B cell (primary cell): ENCODE data around the gene HSPA14. TPM values are rescaled to one million over a fixed set of nuclear protein-coding genes. Genes with fewer than 3 reads are reported as not detected.
A peak's percentile ranks its signal among the peaks of the same experiment; 100 is the strongest.

ENCODE experiments used
- ATAC-seq: fragments of 200-7000 bp; cut with Tn5 transposase; one replicate; pipeline ENCODE4 v1.10.0; 2021; ENCODE audit warnings: low read depth, mild to moderate bottlenecking, moderate number of reproducible peaks, moderate library complexity
- CTCF ChIA-PET: fragments of 350-600 bp; sonication (Branson Sonifier 250); formaldehyde crosslinking; loops from one replicate; lab custom pipeline; 2021; ENCODE audit warnings: antibody characterized with exemption, inconsistent platforms; lab: Charles Lee
- POLR2A ChIA-PET: fragments of 350-600 bp; sonication (Branson Sonifier 250); formaldehyde crosslinking; loops from one replicate; lab custom pipeline; 2021; ENCODE audit warnings: antibody characterized with exemption; lab: Charles Lee
- DNase-seq: peaks from one replicate; pipeline ENCODE4 v3.0.0; 2013
- H2AFZ ChIP-seq: 2 replicates; pipeline ENCODE4 v1.6.1; 2012; ENCODE audit warnings: mild to moderate bottlenecking, low read depth, low read length; ENCODE audit not compliant: insufficient read depth, poor library complexity, severe bottlenecking
- H3K27ac ChIP-seq, 2 donors: 1 replicate in 1 of 2; 2 replicates in 1 of 2; pipeline ENCODE4 v1.5.1; 2012 to 2013; ENCODE audit warnings: low read length in 2 of 2, mild to moderate bottlenecking in 2 of 2, moderate library complexity in 1 of 2
- H3K27me3 ChIP-seq, 4 experiments: fragments of 200-600 bp in 1 of 4; sonication (generic) in 1 of 4; replicated peaks in 1 of 4; 1 replicate in 2 of 4; 2 replicates in 2 of 4; pipeline versions ENCODE4 v1.6.1 to v1.7.0; 2013 to 2016; ENCODE audit warnings: low read length in 3 of 4, mild to moderate bottlenecking in 2 of 4, mixed read lengths in 1 of 4, moderate library complexity in 1 of 4; ENCODE audit not compliant: insufficient read depth in 4 of 4, control insufficient read depth in 3 of 4; ENCODE audit errors: control extremely low read depth in 1 of 4
- H3K36me3 ChIP-seq, 2 experiments: replicated peaks in 1 of 2; 1 replicate in 1 of 2; 2 replicates in 1 of 2; pipeline versions ENCODE4 v1.6.1 to v1.7.1; 2013; ENCODE audit warnings: low read length in 1 of 2; ENCODE audit not compliant: insufficient read depth in 2 of 2, control insufficient read depth in 1 of 2; ENCODE audit errors: control extremely low read depth in 1 of 2, extremely low read depth in 1 of 2
- H3K4me1 ChIP-seq, 2 donors: fragments of 200-600 bp in 1 of 2; sonication (generic) in 1 of 2; 1 replicate in 1 of 2; 2 replicates in 1 of 2; pipeline versions ENCODE4 v1.5.1 to v1.6.1; 2013 to 2017; ENCODE audit warnings: low read length in 2 of 2; ENCODE audit not compliant: control insufficient read depth in 2 of 2, insufficient read depth in 2 of 2
- H3K4me2 ChIP-seq: replicated peaks from 2 replicates; pipeline ENCODE3; 2012; ENCODE audit warnings: mild to moderate bottlenecking, low read depth, low read length; ENCODE audit not compliant: poor library complexity, severe bottlenecking
- H3K4me3 ChIP-seq, 5 experiments: fragments of 200-600 bp in 1 of 5; sonication (generic) in 1 of 5; 1 replicate in 3 of 5; 2 replicates in 2 of 5; pipeline versions ENCODE4 v1.5.1 to v1.7.0; 2011 to 2016; ENCODE audit warnings: low read length in 4 of 5, mild to moderate bottlenecking in 4 of 5, low read depth in 2 of 5, control low read depth in 1 of 5, moderate library complexity in 1 of 5; ENCODE audit not compliant: insufficient read depth in 1 of 5; ENCODE audit errors: control extremely low read depth in 1 of 5, extremely low read depth in 1 of 5
- H3K79me2 ChIP-seq: fragments of 200-600 bp; sonication (generic); one replicate; pipeline ENCODE4 v1.6.0; 2016; ENCODE audit warnings: low read length; ENCODE audit not compliant: control insufficient read depth, insufficient read depth
- H3K9ac ChIP-seq: fragments of 200-600 bp; sonication (generic); 2 replicates; pipeline ENCODE4 v1.6.1; 2017; ENCODE audit warnings: mild to moderate bottlenecking, low read length, moderate library complexity
- H3K9me3 ChIP-seq, 3 donors: one replicate each; pipeline versions ENCODE4 v1.6.1 to v1.7.1; 2013; ENCODE audit warnings: low read length in 2 of 3; ENCODE audit not compliant: control insufficient read depth in 2 of 3, insufficient read depth in 1 of 3; ENCODE audit errors: control extremely low read depth in 1 of 3
- H4K20me1 ChIP-seq: 2 replicates; pipeline ENCODE4 v1.6.0; 2012; ENCODE audit warnings: mild to moderate bottlenecking, low read length; ENCODE audit not compliant: insufficient read depth, control insufficient read depth, poor library complexity, severe bottlenecking
- H3K27ac Mint-ChIP-seq: one replicate; pipeline ENCODE4 v1.8.0; 2021; ENCODE audit warnings: mixed read lengths
- H3K27me3 Mint-ChIP-seq: one replicate; pipeline ENCODE4 v1.8.0; 2021; ENCODE audit warnings: mixed read lengths
- H3K4me1 Mint-ChIP-seq: one replicate; pipeline ENCODE4 v1.8.0; 2021; ENCODE audit warnings: mixed read lengths
- H3K4me3 Mint-ChIP-seq: one replicate; pipeline ENCODE4 v1.8.0; 2021; ENCODE audit warnings: mixed read lengths
- H3K9me3 Mint-ChIP-seq: one replicate; pipeline ENCODE4 v1.8.0; 2022; ENCODE audit warnings: mixed read lengths; ENCODE audit not compliant: insufficient read depth
- EZH2 ChIP-seq: IDR thresholded peaks from 2 replicates; pipeline ENCODE4 v1.6.1; 2012; ENCODE audit warnings: borderline replicate concordance, low read depth, mild to moderate bottlenecking, moderate library complexity, low read length; ENCODE audit not compliant: insufficient read depth, poor library complexity, severe bottlenecking
- WGBS: methylation state at CpG from one replicate; pipeline ENCODE4 v1.1.5; 2013; ENCODE audit warnings: missing lambda C conversion rate; ENCODE audit not compliant: insufficient coverage; 5-methylcytosine and 5-hydroxymethylcytosine counted together
- intact Hi-C: fragments of 100-400 bp; cut with micrococcal nuclease; formaldehyde crosslinking; loops from one replicate; pipeline ENCODE4 v1.10.0; 2022
- polyA plus RNA-seq: library from polyadenylated mRNA; depleted of rRNA; stranded (reverse); fragments of >200 nt; gene quantifications from 2 replicates; pipeline ENCODE4 v1.2.3, GENCODE V29; 2012
- total RNA-seq, 2 donors: library from RNA; stranded (reverse); fragments of 120-200 nt in 1 of 2; gene quantifications; 1 replicate in 1 of 2; 2 replicates in 1 of 2; pipeline versions ENCODE4 v1.2.3 to v1.2.4, GENCODE V29; 2013 to 2022
- TF ChIP-seq, protein P1 (sequence below): fragments of 200-600 bp; IDR thresholded peaks from one replicate; pipeline ENCODE4 v1.8.0; 2022; ENCODE audit warnings: antibody characterized with exemption, mild to moderate bottlenecking

Gene HSPA14
- total and polyA plus RNA-seq, 2 donors (not counting 1 experiment from before 2014, with no cell fraction given) = 10.8 to 12.8 TPM

DNA sequence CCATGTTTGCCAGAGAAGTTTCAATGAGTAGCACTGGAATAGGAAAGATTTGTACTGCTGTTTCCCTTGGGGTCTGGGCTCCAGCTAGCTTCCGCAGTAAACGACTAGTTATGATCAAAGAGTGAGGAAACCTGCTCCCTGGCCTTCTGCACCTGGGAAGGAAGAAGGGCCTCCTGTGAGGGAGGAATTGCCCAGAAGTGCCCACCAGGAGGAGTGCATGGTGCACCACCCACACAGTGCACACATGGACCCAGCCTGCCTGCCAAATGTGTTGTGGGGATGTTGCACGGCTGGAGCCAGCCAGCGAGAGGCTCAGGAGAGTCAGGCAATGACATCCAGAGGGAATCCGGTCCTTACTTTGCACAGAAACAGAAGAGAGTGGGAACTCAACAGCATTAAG is 36.4 kb upstream of the HSPA14 start:
- Histone ChIP-seq H3K4me2 (no peak overlapping the region), H4K20me1 (no peaks in the 10 kb centered on the region), H3K79me2 (no peaks in the 10 kb centered on the region), H2AFZ (no peak overlapping the region), H3K4me1 (peaks cover 25 to 26% of the 10 kb centered on the region in 2 donors), H3K27ac (no peak overlapping the region), H3K9ac (no peak overlapping the region), H3K36me3 (no peaks in the 10 kb centered on the region), H3K27me3 (no peaks in the 10 kb centered on the region), H3K4me3 (no peak overlapping the region), H3K9me3 (no peaks in the 10 kb centered on the region)
- H3K4me1 Mint-ChIP-seq = peaks cover 35% of the 10 kb centered on the region
- H3K9me3 Mint-ChIP-seq = no peaks in the 10 kb centered on the region
- 88% methylated on average over 5 of the region's 5 CpGs for WGBS
- ChIA-PET POLR2A (no interaction called here), CTCF (interaction anchor here (0.6 to 2.0 kb wide), 3 partner anchors 11 to 40 kb away, joined by 3 to 6 read pairs (median 3); no protein-coding TSS in a partner anchor)
- no peak for TF ChIP-seq EZH2
- TF ChIP-seq, protein P1, sequence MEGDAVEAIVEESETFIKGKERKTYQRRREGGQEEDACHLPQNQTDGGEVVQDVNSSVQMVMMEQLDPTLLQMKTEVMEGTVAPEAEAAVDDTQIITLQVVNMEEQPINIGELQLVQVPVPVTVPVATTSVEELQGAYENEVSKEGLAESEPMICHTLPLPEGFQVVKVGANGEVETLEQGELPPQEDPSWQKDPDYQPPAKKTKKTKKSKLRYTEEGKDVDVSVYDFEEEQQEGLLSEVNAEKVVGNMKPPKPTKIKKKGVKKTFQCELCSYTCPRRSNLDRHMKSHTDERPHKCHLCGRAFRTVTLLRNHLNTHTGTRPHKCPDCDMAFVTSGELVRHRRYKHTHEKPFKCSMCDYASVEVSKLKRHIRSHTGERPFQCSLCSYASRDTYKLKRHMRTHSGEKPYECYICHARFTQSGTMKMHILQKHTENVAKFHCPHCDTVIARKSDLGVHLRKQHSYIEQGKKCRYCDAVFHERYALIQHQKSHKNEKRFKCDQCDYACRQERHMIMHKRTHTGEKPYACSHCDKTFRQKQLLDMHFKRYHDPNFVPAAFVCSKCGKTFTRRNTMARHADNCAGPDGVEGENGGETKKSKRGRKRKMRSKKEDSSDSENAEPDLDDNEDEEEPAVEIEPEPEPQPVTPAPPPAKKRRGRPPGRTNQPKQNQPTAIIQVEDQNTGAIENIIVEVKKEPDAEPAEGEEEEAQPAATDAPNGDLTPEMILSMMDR = no peak
- no peak for DNase-seq
- H3K4me3 Mint-ChIP-seq = no peak overlapping the region
- no peaks in the 10 kb centered on the region for H3K27me3 Mint-ChIP-seq
- peak overlapping the region; percentile 12 for H3K27ac Mint-ChIP-seq
- ATAC-seq = no peak
- intact Hi-C loops = loop anchor here (5.0 kb wide), 1 partner anchor 129 kb away; no protein-coding TSS in a partner anchor

DNA sequence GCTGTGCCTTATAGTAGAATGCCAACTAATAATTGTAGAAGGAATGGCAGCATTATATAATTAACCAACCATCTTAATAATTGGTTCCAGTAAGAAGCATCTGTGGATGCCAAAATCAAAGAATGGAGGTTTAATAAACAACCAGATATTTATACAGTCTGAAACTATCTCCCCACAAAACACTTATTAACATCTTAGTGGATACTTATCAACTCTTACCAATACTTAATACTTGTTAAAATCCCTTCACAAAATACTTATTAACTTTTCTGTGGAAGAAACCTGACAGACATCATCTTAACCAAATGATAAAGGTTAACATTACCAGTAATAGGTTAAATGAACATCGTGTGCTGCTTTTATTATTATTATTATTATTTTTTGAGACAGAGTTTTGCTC is 34.3 kb upstream of the HSPA14 start:
- ChIA-PET CTCF (interaction anchor here (0.6 kb wide), 1 partner anchor 21 kb away, joined by 4 read pairs; no protein-coding TSS in a partner anchor), POLR2A (no interaction called here)
- Mint-ChIP-seq H3K9me3 (no peaks in the 10 kb centered on the region), H3K27ac (no peak overlapping the region), H3K27me3 (no peaks in the 10 kb centered on the region), H3K4me3 (no peak overlapping the region), H3K4me1 (peaks cover 22% of the 10 kb centered on the region)
- Histone ChIP-seq H3K4me2 (no peak overlapping the region), H3K27ac (no peak overlapping the region), H4K20me1 (no peaks in the 10 kb centered on the region), H3K27me3 (no peaks in the 10 kb centered on the region), H3K79me2 (no peaks in the 10 kb centered on the region), H3K36me3 (no peaks in the 10 kb centered on the region), H2AFZ (no peak overlapping the region), H3K4me1 (peaks cover 13 to 16% of the 10 kb centered on the region in 2 donors), H3K4me3 (no peak overlapping the region), H3K9ac (no peak overlapping the region), H3K9me3 (no peaks in the 10 kb centered on the region)
- TF ChIP-seq, protein P1 = no peak
- no peak for TF ChIP-seq EZH2
- intact Hi-C loops = loop anchor here (5.0 kb wide), 1 partner anchor 132 kb away; no protein-coding TSS in a partner anchor
- DNase-seq = no peak
- WGBS = no CpG with 5 or more reads among the region's 1 CpG
- no peak for ATAC-seq
